GM18520 (cell line): ENCODE measurements around the gene ZNF764.

Source experiments
- ATAC-seq: cut with Tn5 transposase; IDR thresholded peaks from one replicate; pipeline ENCODE4 v1.9.1; 2021; ENCODE audit not compliant: unreplicated experiment

The ZNF764 gene

DNA sequence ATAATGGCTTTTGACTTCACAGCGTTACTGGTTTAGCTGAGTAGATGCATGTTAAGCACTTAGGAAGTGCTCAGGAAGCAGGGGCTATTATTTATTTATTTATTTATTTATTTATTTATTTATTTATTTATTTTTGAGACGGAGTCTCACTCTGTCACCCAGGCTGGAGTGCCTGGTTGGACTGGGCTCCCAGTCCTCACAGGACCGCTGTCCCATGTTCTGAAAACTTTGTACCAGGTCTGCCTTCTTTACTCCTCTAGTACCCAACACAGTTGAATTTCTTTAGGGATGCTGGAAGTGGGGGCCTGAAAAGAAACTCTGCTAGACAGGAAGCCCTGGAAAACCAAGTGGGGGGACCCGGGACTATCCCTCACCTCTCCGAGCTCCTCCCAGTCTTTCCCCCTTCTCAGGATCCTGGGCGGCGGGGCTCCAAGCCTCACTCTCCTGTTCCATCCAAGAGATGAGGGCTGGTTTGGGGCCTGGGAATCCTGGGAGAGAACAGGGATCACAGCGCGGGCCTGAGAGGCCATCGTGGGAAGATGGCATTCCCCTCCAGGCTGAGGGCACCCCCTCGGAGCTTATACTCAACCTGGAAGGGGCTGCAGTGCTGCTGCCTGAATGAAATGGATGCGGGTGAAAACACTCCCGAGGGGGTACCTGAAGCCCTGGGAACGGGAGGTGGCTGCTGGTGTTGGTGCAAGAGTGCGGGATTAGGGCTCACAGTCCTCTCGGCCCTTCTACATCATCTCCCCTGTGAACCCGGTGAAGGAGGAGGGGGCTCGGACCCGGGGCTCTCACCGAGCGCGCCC is 12.7 kb upstream of the ZNF764 start:
- ATAC-seq: no peak

DNA sequence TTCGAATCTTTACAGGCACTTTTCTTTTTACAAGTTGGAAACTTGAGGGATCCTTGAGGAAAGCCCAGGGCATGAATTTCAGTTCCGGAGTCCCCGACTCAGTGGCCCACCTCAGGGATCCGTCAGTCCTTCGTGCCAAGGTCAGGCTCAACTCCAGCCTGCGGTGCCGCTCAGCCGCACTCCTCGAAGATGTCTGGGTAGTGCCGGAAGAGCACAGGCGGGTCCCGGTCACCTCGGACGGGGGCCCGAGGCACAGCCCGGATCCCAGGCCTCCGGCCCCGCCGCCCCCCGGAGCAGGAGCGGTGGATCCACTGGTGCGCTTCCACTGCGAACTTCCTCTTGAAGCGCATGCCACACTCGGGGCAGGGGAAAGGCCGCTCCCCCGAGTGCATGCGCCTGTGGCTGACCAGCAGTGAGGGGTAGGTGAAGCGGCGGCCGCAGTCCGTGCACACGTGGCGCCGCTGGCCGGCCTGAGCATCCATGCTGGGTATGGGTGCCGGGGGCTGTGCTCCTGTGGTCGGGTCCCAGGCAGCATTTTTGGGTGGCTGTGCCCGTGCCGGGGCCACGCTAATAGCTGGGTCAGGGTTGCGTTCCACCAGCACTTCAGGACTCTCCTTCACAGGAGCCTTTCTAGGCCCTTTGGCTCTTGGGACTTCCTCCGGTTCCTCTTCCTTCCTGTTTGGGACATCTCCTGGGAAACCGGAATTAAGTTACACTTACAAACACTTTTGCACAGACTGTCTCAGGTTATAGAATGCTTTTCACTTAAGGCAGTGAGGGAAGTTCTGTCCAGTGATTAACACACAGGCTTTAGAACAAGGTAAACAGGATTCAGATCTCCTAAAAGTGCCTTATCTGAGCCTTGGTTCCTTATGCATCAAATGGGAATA is 11.8 kb upstream of the ZNF764 start:
- no peak for ATAC-seq

DNA sequence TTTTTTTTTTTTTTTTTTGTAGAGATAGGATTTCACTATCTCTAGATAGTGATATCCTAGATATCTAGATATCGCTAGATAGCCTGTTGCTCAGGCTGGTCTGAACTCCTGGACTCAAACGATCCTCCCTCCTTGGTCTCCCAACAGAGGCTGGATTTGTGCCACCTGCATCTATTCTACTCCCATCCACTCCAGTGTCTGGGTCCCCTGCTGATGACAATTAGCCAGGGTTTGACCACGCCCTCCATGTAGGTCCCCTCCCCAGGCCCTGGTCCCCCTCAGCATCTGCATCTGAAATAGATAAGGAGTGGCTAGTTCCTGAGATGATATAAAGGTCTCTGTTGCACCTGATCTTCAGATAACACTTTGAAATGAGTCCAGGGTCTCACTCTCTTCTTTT is 11.1 kb upstream of the ZNF764 start:
- ATAC-seq: no peak

DNA sequence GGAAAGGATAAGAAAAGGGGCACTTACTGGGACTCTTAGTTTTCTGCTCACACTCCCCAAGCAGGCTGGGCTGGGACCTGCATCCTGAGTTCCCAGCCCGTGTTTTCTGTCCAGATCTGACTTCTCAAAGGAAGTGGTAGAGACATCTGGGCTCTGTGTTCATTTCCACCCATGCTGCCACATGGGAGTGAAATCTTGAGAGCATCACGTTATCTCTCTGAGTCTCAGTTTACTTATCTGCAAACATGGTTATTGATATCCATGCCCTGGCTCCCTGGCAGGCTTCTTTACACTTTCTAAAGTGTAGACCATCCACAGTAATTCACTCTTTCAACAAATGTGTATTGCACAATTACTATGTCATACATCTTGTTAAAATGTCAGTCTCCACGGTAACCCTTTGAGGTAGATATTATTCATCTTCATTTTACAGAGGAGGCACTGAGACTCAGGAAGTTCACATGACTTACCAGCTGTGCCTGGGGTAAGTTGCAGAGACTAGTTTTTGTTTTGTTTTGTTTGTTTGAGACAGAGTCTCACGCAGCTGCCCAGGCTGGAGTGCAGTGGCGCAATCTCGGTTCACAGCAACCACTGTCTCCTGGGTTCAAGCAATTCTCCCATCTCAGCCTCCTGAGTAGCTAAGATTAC is 9.9 kb upstream of the ZNF764 start:
- ATAC-seq: no peak

DNA sequence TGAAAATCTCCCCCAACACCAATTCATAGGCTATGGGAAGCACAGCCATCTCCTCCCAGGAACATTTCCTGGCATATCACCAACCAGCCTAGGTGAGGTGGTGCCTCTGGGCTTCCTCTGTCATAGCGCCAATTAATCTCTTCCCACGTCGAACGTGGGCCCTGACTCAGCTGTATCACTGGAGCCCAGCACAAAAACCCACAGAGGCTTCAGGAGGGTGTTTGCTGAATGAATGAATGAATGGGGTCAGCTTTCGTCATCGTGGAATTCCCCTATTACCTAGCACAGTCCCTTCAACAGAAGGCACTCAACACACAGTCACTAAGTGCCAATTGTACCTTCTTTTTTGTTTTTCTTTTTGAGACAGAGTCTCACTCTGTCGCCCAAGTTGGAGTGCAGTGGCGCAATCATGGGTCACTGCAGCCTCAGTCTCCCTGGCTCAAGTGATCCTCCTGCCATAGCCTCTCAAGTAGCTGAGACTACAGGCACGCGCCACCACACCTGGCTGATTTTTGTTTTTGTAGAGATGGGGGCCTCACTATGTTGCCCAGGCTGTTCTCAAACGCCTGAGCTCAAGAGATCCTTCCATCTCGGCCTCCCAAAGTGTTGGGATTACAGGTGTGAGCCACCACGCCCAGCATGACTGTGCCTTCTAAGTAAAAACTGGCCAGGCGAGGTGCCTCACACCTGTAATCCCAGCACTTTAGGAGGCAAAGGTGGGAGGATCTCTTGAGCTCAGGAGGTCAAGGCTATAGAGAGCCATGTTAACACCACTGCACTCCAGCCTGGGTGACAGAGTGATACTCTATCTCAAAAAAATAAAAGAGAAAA is 9.2 kb upstream of the ZNF764 start:
- no peak for ATAC-seq

DNA sequence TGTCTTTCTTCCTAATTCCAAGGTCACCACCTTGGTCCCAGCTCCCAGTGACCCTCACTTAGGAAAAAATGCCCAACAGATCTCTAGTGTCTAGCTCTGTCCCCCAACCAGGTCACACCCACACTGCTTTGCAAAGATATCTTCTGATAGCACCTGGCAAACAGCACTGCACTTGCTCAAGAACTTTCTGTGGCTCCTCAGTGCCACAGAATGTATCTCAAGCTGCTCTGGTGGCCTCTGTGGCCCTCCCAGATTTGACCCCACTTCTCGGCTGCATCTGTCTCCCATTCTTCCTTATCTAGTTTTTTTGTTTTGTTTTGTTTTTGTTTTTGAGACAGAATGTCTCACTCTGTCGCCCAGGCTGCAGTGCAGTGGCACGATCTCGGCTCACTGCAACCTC is 8.4 kb upstream of the ZNF764 start:
- ATAC-seq: no peak

DNA sequence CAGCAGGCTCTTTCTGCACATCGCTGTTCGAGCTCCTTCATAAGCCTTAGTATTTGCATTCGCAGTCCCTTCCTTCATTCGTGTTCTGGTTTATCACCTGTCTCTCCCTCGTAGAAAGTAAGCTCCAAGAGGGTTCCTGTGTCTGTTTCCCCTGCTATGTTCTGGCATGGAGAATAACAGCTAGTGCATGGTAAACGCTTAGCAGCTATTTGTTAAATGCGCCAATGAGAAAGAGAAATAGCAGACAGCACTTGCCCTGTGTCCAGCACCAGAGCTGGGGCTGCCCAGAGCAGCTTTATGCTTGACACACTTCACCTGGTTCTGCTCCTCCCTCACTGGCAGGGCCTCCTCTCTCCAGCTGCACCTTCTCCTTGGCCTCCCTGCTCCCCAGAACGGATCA is 7.8 kb upstream of the ZNF764 start:
- no peak for ATAC-seq

DNA sequence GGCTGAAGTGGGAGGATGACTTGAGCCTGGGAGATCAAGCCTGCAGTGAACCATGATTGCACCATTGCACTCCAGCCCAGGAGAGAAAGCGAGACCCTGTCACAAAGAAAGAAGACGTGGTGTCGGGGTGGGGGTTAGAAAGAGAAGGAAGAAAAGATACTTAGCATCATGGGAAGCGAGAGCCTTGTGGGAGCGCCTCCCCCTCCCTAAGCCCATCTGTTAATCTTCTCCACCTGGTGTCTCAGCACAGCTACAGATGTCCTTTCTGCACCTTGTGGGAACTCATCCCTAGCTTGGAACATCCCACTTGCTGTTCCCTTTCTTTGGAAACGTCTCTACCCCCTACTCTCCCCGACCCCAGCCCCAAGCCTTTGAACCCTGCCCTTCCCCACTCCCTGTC is 7.4 kb upstream of the ZNF764 start:
- ATAC-seq: no peak

DNA sequence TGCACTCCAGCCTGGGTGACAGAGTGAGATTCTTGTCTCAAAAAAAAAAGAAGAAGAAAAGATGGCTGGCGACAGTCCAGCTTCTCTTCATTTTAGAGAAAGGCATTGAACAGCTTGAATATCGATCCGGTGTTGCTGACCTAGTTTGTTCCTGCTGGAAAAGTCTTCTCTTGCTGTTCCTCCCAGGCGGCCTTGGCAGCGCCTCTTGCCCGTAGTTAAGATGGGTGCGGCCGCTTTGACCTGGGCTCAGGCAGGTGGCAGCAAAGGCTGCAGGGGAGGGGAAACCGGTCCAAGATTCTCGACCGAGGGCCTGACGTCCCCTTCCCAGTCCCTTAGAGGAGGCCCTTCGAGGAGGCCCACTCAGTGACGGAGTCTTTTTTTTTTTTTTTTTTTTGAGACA is 3.8 kb upstream of the ZNF764 start:
- no peak for ATAC-seq

DNA sequence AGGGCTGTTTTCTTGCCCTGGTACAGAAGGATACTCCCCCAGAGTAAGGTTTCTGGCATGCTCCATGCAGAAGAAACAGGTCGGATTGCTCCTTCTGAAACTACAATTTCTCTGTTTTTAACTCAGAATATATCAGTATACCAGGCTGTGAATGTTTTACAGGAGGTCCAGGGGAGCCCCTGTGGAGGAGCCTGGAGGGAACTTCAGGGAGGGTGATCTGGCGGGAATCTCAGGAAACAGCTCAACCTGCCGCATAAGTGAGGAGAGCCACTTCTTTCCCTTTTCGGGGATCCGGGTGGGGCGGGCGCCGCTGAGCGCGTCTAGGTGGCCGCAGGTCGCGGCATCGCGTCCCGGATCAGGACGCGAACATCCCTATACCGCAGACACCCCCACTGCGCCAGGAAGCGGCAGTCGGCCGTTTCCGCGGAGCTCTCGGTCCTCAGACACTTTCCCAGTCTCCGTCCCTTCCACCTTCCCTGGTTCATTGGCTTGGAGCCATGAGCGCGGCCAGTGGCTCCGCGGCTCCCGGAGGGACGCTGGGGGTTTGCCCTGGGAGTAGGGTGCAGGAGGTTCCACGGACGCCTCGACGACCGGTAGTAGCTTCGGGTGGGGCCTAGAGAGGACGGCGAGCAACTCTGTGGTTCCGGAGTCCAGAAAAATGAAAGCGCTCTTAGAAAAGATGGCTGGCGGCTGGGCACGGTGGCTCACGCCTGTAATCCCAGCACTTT is 3.1 kb upstream of the ZNF764 start:
- no peak for ATAC-seq

DNA sequence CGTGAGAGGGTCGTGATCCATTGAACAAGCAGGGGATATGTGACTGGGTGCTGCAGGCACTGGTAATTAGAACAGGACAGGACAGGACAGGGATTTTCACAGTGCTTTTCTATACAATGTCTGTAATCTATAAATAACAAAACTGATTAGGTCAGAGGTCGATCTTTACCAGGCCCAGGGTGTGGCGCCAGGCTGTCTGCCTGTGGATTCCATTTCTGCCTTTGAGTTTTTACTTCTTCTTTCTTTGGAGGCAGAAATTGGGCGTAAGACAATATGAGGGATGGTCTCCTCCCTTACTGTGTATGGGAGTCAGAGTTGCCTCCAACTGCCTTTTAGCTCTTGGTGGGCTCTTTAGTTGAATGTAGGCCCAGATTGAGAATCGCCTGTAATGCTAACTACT is 1.5 kb upstream of the ZNF764 start:
- ATAC-seq: no peak

DNA sequence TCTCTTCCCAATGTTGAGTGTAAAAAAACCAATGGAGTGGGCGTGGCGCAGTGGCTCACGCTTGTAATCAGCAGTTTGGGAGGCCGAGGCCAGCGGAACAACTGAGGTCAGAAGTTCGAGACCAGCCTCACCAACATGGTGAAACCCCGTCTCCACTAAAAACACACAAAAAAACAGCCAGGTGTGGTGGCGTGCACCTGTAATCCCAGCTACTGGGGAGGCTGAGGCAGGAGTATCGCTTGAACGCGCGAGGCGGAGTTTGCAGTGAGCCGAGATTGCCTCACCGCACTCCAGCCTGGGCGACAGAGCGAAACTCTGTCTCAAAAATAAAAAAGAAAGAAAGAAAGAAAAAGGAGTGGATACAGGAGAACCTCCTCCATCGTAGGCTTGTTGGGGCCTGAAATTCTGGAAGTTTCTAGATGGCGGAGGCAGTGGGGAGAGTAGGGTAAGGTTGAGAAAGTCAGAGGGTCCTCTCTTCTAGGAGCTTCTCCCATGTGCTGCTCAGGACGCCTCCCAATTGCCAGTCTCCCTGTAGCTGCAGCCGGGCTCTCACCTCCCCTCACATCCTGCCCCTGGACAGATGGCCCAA is 709 bp upstream of the ZNF764 start:
- no peak for ATAC-seq

DNA sequence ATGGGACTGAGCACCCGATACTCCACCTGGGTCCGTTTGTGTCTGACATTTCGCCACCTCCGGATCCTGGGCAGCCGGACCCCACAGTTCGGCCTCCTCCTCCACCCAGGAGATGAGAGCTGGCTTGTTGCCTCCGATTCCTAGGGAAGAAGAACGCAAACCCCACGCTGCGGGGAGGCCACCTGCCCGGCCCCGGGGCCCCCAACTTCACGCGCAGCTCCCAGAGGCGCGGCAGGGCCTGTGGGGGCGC is 542 bp downstream of the ZNF764 start:
- no peak for ATAC-seq

DNA sequence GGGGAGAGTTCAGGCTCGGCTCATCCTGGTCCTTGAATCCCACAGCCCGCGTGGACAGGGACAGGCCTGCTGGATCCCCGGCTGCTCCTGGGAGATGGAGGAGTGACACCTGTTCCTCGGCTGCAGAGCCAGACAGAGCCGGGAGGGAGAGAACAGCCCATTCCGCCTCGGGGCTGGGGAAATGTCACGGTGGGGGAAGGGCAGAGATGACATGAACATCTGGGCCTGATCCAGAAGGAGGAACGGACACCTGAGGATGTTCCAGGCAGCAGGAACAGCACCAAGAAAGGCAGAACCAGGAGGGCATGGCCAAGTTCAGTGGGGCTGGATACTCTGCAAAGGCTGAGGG is 2.1 kb downstream of the ZNF764 start:
- no peak for ATAC-seq

DNA sequence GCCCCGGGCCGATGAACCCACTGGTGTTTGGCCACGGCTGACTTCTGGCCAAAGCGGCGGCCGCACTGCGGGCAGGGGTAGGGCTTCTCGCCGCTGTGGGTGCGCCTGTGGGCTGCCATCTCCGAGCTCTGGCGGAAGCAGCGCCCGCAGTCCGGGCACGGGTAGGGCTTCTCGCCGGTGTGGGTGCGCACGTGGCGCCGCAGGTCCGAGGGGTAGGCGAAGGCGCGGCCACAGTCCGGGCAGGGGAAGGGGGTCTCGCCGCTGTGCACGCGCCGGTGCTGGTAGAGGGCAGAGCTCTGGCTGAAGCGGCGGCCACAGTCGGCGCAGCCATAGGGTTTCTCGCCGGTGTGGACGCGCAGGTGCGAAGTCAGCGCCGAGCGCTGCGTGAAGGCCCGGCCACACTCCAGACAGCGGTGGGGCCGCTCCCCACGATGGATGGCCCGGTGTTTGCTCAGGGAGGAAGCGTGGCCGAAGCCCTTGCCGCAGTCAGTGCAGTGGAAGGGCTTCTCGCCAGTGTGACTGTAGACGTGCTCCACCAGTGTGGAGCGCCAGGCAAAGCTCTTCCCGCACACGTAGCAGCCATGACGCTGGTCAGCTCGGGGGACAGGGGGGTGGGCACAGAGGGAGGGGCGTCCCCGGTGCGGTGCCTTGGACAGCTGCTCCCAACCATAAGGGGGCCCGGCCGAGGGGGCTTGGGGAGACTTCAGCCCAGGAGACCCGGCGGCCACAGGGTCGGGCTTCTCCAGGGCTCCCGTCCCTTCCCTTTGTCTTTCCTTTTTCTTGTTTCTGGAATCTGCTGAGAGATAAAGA is 2.7 kb downstream of the ZNF764 start:
- ATAC-seq: no peak

DNA sequence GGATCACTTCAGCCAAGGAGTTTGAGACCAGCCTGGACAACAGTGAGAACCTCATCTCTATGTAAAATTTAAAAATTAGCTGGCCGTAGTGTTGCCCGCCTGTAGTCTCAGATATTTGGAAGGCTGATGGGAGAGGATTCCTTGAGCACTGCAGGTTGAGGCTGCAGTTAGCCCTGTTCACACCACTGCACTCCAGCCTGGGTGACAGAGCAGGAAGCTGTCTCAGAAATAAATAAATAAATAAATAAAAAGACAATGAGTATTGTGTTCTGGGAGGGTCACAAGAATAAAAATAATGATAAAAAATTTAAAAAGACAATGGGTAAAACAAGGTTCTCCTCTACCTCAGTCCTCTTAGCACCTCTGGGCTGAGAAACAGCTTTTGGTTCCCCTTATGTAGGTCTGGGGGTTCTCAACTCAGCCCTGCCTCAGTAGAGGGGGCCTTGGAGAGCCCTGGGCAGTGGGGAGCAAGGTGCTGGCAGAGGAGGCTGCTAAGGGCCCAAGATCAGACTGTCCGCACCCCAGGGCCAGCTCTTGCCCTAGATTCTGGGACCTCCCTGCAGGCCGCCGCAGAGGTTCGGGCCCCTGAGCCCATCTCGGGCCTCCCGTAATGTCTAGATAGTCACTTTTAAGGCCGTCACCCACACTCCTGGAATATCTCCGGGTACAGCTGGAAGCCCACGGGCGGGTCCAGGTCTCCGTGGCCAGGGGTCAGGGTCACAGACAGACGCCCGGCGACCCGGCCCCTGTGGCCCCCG is 3.4 kb downstream of the ZNF764 start:
- ATAC-seq: no peak

DNA sequence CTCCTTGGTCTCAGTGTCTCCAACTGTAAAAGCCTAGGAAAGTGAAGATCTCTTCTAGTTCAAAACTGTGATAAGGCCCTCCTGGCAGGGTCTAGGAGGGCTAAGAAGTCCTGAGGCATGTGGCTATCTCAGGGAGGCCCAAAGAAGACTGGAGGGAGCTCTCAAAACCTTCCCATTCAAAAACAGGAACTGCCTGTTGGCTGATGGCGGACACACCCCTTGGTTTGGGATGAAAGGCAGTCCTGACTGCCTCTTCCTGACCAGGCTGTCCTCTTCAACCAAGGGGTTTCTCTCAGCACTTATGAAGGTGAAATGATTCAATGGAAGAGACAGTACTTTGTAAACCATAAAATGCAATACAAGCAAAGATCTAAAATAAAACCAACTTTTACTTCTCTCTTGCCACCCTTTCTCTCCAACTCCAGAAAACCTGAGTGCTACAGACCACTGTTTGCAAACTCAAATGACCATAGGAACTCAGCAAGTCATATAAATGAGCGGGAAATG is 4.7 kb downstream of the ZNF764 start:
- no peak for ATAC-seq

DNA sequence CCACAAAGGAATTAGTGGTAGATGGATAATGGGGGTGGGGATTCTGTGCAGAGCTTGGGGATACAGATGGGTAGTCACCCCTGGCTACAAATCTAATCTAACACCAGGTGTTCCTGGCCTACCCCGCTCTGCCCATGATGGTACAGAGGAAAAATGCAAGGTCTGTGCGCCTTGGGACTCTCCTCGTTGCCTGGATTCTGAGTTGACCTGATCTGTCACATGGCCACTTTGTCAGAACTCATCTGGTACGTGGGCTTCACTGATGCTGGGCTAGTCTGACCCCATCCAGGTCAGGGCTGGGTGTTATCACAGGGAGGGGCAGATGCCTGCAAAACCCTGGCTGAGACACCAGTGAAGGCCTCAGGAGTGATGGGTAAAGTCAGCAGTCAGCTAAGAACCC is 5.2 kb downstream of the ZNF764 start:
- no peak for ATAC-seq

DNA sequence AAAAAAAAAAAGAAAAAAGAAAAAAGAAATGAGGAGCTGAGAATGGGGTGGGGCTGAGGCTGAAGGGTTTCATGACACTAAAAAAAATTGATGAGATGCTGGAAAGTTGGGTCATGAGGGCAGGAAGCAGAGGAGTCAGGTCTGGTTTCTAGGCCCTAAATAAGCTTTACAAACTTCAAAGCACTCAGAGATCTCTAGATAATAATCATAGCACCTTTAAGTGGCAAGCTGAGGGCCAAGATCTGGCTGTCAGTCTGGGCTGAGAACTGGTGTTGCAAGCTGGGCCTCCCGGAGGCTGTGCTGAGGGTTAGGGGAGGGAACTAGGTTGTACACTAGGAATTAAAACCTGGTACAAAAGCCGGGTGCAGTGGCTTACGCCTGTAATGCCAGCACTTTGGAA is 6.4 kb downstream of the ZNF764 start:
- no peak for ATAC-seq
